Activated CD8-positive, alpha-beta memory T cell treated with anti-CD3 and anti-CD28 coated beads, Interleukin-2, amount 50 U/mL, for 48 hours (primary cell): Measurements from ENCODE around the gene TRIM44.

Experiments
- DNase-seq: peaks from one replicate; pipeline ENCODE4 v3.0.0-alpha.2; 2020

The TRIM44 gene

DNA sequence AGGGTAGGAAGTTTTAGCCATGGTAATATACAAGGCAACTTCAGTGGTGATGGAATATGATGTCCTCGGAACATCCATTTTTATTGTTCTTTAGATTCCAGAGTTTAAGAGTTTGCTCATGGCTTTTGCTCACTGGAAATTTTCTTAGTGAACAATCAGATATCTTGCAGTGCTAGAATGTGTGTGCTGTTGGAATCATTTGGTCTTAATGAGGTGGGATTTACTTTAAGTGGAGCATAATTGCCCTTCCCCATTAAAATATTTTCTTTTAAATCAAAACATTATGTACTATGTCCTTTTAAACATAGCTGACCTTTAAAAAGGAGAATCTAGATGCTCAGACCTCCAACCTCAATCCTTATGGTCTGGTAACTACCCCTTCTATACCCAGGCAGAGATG, 204.0 kb downstream of the TRIM44 start:
- DNase-seq: no peak
